ENCODE measurements around the gene BCL2. TPM values are rescaled to one million over a fixed set of nuclear protein-coding genes. Genes with fewer than 3 reads are reported as not detected.

BCL2 gene
- total RNA-seq, 1 experiment from 2014 or later, result 2.5 TPM

- Histone ChIP-seq H2AFZ (ENCODE audit: low read depth, low read length, poor library complexity, severe bottlenecking) (no peak overlapping the region), H3K79me2 (ENCODE audit: insufficient read depth, low read length) (no peaks in the 10 kb centered on the region), H3K4me3 (replicated peaks in 1 of 2; ENCODE audit: low read depth in 1 of 2, low read length in 2 of 2) (no peak overlapping the region), H3K9me3 (ENCODE audit: control insufficient read depth in 1 of 2, insufficient read depth in 1 of 2, low read depth in 1 of 2, low read length in 2 of 2) (no peaks in the 10 kb centered on the region), H3K9me2 (ENCODE audit: insufficient read depth) (no peaks in the 10 kb centered on the region; the same call in 1 of the 2 replicates), H3K27ac (ENCODE audit: low read depth, low read length) (no peak overlapping the region), H3K9ac (ENCODE audit: low read length) (no peak overlapping the region), H3K4me2 (ENCODE audit: low read length) (no peak overlapping the region), H3K36me3 (ENCODE audit: control insufficient read depth in 1 of 2, insufficient read depth in 2 of 2, low read length in 2 of 2) (no peaks in the 10 kb centered on the region), H3K27me3 (ENCODE audit: insufficient read depth, low read length) (peaks cover 14% of the 10 kb centered on the region; the same call in 1 of the 2 replicates), H4K20me1 (ENCODE audit: insufficient read depth) (no peaks in the 10 kb centered on the region), H3K4me1 (ENCODE audit: control insufficient read depth in 1 of 2, insufficient read depth in 2 of 2, low read length in 2 of 2) (no peaks in the 10 kb centered on the region)
- intact Hi-C loops (cut with micrococcal nuclease), result no loop called here
- ChIA-PET CTCF (no interaction called here), RAD21 (ENCODE audit: low non-redundant PET in 1 of 2, low total read pairs in 2 of 2, uncharacterized antibody in 2 of 2, unreplicated experiment in 2 of 2) (no interaction called here), POLR2A (no interaction called here)
- DNase-seq (ENCODE audit: low read depth, low spot score) (no peak), ATAC-seq (no peak)
- BruUV-seq (replicated peaks), result no TSS peak
- TF ChIP-seq YY1 (IDR thresholded peaks at IDR 0.05; ENCODE audit: extremely low read depth, insufficient replicate concordance, low read depth, low read length) (no peak), POLR2A (IDR thresholded peaks at IDR 0.05; ENCODE audit: borderline replicate concordance, extremely low read depth, insufficient read depth, insufficient read length) (no peak), CBX3 (IDR thresholded peaks at IDR 0.05; ENCODE audit: low read depth) (no peak), ZFX (IDR thresholded peaks at IDR 0.05) (no peak), JUND (IDR thresholded peaks at IDR 0.05) (no peak), EZH2 (IDR thresholded peaks at IDR 0.05) (no peak), REST (IDR thresholded peaks at IDR 0.05; ENCODE audit: low read depth) (no peak), ELF1 (IDR thresholded peaks at IDR 0.05; ENCODE audit: borderline replicate concordance, low read depth) (no peak), EZH2phosphoT487 (IDR thresholded peaks at IDR 0.05; ENCODE audit: borderline replicate concordance) (no peak), CEBPB (IDR thresholded peaks at IDR 0.05; ENCODE audit: low read depth) (no peak), TCF7L2 (IDR thresholded peaks at IDR 0.05; ENCODE audit: borderline replicate concordance, extremely low read depth, insufficient read depth, insufficient read length) (no peak), CTCF (IDR thresholded peaks at IDR 0.05 in 2 of 3, conservative IDR thresholded peaks at IDR 0.05 in 1 of 3; ENCODE audit: borderline replicate concordance in 1 of 3, insufficient read depth in 1 of 3, low read depth in 2 of 3, low read length in 2 of 3) (no peak), SIN3A (IDR thresholded peaks at IDR 0.05; ENCODE audit: low read depth) (no peak), FOSL1 (IDR thresholded peaks at IDR 0.05; ENCODE audit: low read depth) (no peak)
Measured at GRCh38 chr18:63290821-63291200, 28.8 kb downstream of the BCL2 start.
